Activated CD4-positive, alpha-beta T cell treated with anti-CD3 and anti-CD28 coated beads, Interleukin-10, Interleukin-2, amounts not matched to agents 100 ng/mL and 50 ng/mL, durations not matched to agents 16 hours and 8 hours (primary cell): ENCODE results near the gene TM9SF3.
"Not testable (repeated sequence)": the region's sequence is repeated elsewhere in the genome, so short reads cannot be mapped to it uniquely, and the experiment has no call there.

Experiments used
- DNase-seq: peaks from one replicate; pipeline ENCODE4 v3.0.0-alpha.2; 2020

The TM9SF3 gene

GRCh38 chr10:96560966-96561887, 25.6 kb downstream of the TM9SF3 start:
- DNase-seq = no peak

DNA sequence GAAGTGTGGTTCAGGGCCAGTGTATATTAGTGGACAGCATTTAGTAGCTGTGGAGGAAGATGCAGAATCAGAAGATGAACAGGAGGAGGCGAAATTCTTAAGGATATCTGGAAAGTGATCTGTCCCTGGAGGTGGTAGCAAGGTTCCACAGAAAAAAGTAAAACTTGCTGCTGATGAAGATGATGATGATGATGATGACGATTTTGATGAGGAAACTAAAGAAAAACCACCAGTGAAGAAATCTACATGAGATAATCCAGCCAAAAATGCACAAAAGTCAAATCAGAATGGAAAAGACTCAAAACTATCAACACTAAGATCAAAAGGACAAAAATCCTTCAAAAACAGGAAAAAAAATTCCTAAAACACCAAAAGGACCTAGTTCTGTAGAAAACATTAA, 26.3 kb downstream of the TM9SF3 start:
- no peak for DNase-seq

GRCh38 chr10:96556003-96556402, 30.8 kb downstream of the TM9SF3 start:
- peak; percentile 8 for DNase-seq

- DNase-seq = no peak
These were observed 31.5 kb downstream of the TM9SF3 start for GRCh38 chr10:96555330-96555729.

GRCh38 chr10:96548589-96548988, 38.2 kb downstream of the TM9SF3 start:
- no peak for DNase-seq

DNA sequence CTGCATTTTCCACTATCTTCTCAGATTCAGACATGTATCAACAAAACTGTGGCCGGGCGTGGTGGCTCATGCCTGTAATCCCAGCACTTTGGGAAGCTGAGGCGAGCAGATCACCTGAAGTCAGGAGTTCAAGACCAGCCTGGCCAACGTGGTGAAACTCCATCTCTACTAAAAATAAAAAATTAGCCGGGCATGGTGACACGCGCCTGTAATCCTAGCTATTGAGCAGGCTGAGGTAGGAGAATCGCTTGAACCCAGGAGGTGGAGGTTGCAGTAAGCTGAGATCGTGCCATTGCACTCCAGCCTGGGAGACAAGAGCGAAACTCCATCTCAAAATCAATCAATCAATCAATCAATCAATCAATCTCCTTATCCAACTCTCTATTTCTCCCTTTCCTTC, 41.3 kb downstream of the TM9SF3 start:
- not testable (repeated sequence) for DNase-seq

DNA sequence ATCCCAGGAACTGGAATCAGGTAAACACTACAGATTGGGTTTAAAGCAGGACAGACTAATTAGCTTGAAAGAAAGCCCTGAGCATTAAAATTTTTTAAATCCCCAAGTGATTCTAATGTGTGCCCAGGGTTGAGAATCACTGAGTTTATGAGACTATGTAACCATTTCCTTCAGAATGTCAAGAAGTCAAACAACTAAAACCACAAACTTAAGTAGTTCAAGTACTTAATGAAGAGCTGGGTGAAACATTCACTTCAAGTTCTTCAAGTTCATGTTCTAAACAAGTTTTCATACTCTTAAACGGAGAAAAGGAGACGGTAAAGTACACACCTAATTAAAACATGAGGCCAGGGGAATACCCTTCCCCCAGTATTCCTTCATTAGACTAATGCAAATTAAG, 44.9 kb downstream of the TM9SF3 start:
- no peak for DNase-seq

DNA sequence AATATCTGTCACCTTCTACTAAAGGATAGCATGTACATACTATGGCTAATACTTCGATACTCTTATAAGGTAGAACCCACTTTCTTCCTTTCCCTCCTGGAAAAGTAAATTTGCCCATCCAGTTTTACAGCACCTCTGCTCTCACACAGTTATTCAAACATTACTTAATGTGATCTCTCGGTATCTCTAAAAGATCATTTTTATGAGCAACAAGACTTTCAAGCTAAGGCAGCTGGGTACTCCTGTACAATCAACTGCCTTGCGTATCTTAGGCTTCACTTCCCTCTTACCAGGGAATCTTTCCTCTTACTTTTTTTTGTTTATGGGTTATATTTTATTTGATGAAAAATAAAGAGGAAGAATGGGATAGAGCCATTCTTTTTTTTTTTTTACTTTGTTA, 46.6 kb downstream of the TM9SF3 start:
- DNase-seq = no peak

- DNase-seq = no peak
These were observed 48.1 kb downstream of the TM9SF3 start for GRCh38 chr10:96538683-96539082.

GRCh38 chr10:96536129-96536528, 50.7 kb downstream of the TM9SF3 start:
- DNase-seq = no peak

DNA sequence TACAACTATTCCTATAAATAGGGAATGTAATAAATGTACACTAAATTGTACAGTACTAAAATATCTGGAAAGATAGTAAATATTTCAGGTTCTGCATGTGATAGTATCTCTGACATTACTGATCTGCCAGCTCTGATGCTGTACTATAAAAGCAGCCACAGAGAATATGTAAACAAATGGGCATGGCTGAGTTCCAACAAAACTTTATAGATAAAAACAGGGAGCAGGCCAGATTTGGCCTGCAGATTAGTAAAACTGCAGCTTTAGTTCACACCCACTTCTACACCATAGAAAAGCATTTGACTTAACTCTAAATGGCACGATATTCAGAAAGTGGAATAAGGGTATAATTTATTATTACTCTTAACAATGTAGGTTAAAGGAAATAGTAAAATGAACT, 54.3 kb downstream of the TM9SF3 start:
- no peak for DNase-seq

- DNase-seq = no peak
These were observed 57.1 kb downstream of the TM9SF3 start for GRCh38 chr10:96529634-96530279.

DNA sequence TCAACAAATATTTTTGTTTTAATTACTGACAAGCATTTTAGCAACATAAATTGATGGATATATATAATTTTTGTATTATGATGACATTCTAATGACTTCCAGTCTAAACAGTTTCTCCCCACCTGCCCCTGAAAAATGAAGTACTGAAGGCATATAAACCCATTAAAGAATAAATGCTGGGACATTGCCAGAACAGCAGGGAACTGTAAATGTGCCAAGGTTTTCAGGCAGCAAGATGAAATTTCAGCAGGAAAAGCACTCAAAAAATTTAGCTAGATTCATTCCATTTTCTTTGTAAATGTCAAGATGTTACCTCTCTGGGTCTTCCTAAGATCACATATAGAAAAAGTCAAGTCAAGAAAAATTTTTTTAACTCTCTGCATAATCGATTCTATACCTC, 62.1 kb downstream of the TM9SF3 start:
- DNase-seq = no peak

GRCh38 chr10:96517284-96517683, 69.5 kb downstream of the TM9SF3 start:
- DNase-seq = no peak

DNA sequence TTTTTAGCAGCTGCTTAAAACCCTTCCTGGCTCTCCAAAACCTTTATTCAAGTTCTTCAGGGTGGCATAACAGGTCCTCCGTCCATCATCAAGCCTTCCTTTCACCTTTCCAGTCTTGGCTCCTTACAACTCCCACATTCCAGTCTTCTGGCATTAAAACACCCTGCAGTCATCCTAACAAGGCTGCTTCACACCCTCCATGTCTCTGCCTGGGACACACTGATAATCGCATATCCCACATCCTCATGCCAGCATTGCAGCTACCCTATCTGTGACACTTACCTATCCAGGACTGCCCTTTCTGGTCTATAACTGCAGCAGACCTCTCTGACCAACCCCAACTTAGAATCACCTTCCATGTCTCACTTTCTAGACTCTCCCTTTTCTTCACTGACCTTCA, 70.5 kb downstream of the TM9SF3 start:
- DNase-seq = no peak

GRCh38 chr10:96513698-96514561, 72.9 kb downstream of the TM9SF3 start, which contains the start of gene TLL2:
Gene TLL2, minus strand, starts transcription at chr10:96513926. Its CDS starts 241 bp downstream, at chr10:96513685.
- peak; percentile 84 for DNase-seq

- DNase-seq = peak; percentile 55
These were observed 73.5 kb downstream of the TM9SF3 start for GRCh38 chr10:96513305-96513697.

- DNase-seq = no peak
These were observed 74.1 kb downstream of the TM9SF3 start for GRCh38 chr10:96512524-96513304.

DNA sequence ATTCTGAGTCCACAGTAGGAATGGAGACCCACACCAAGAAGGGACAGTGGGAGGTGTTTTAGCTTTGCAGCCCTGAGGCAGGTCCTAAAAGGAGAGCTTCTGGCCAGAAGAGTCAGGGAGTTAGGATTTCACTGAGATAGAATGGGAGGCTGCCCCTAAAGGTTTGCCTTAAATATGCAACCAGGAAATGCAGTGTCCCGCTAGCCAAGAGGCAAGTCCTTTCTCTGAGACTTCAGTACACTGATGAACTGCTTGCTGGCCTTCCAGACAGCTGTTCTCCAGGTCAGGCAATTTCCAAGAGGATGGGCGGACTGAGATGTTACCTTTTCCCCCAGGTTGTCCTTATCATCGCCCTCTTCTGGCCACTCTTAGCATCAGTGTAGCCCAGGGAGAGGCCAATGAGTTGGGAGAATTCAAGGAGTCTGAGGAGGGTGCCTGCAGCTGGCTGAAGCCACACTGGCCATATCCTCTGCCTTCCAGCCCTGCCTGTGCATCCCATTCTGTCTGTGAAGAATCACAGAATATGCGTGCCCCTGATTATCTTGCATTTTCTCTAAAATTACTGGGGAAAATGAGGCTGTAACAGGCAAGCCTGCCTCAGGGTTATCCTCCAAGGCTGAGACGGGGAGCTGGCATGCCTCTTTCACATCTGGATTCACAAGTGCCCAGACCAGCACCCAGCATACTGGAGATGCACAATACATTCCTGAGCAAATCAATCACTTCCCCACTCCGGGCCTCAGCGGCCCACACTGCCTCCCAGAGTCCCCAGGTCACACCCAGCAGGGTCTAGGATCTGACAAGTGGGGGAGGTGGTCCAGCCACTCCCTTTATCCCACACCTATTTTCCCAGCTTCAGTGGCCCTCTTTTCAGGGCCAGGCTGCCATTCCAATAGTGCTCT, 75.5 kb downstream of the TM9SF3 start:
- peak; percentile 42 for DNase-seq

DNA sequence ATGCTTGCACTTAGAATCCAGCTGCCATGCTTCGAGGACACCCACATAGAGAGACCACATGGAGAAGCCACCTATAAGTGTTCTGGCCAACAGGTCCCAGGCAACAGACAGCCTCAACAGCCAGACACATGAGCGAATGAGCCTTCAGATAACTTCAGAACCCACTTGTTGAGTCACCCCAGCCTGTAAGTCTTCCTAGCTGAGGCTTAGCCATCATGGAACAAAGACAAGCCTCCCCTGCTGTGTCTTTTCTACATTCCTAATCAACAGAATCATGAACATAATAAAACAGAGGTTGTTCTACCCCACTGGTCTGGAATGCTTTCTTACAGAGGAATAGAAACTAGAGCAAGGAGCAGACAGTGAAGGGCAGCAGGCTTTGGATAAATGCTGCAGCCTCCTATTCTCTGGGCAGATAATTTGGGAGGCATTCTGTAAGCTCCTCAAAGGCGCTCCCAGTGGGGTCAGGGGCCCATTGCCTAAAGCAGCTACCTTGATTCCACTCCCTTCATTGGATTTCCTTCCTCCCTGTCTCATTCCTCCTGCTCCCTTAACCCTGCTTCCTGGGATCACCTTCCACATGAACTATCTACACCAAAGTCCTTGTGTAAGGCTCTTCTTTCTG, 77.7 kb downstream of the TM9SF3 start:
- no peak for DNase-seq

DNA sequence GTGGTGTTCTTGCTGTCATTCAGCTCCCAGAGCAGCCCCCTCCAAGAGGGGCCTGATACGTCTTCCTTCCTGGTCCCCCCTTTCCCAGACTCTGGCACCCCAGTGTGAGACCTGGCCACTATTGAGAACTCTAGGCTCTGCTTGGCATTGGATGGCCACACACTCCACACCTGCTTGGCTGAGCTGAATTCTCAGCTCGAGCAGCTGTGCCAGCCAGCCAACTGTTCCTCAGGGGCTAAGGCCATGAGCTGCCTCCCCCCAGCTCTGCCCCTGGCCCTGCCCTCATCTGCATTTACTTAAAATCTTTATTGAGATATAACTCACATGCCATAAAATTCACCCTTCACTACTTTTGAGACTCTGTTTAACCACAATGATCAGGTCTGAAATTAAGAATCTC, 79.8 kb downstream of the TM9SF3 start:
- no peak for DNase-seq
